WI38 (cell line): ENCODE results near the gene RHOA.

Source experiments
- H3K4me3 ChIP-seq: 2 replicates; pipeline ENCODE4 v1.5.1; 2011; ENCODE audit warnings: low read depth, mild to moderate bottlenecking, control low read depth, low read length
- CTCF ChIP-seq: IDR thresholded peaks from 2 replicates; pipeline ENCODE4 v1.5.1; 2012; ENCODE audit warnings: low read depth, mild to moderate bottlenecking, control low read depth, low read length

RHOA gene

DNA sequence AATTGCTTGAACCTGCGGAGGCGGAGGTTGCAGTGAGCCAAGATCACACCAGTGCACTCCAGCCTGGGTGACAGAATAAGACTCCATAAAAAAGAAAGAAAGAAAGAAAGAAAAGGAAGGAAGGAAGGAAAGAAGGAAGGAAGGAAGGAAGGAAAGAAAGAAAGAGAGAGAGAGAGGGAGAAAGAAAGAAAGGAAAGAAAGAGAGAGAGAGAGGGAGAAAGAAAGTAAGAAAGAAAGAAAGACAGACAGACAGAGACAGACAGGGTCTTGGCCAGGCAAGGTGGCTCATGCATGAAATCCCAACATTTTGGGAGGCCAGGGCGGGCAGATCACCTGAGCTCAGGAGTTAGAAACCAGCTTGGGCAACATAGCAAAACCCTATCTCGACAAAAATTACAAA, 41.8 kb upstream of the RHOA start:
- H3K4me3 ChIP-seq = no peak overlapping the region
- no peak for TF ChIP-seq CTCF

GRCh38 chr3:49445391-49445790, 33.6 kb upstream of the RHOA start:
- TF ChIP-seq CTCF = no peak
- no peak overlapping the region for H3K4me3 ChIP-seq

- TF ChIP-seq CTCF = no peak
- H3K4me3 ChIP-seq = no peak overlapping the region
These were observed 23.0 kb upstream of the RHOA start for GRCh38 chr3:49434731-49435130.

DNA sequence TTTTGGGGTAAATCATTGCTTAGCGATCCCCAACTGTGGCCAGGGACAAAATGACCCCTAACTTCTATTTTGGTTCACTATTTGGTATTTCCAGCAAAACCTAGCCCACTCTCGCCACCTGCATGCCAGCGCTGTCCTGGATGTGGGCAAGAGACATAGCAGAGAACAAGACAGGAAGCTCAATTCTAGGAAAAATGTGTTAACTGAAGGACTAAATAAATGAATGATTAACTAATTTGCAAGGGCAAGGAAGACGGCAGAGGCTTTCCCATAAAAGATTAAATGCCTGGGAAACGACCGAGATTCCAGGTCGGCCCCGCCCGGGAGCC, 16.9 kb upstream of the RHOA start:
- peak overlapping the region; percentile 67 for H3K4me3 ChIP-seq
- TF ChIP-seq CTCF = no peak

DNA sequence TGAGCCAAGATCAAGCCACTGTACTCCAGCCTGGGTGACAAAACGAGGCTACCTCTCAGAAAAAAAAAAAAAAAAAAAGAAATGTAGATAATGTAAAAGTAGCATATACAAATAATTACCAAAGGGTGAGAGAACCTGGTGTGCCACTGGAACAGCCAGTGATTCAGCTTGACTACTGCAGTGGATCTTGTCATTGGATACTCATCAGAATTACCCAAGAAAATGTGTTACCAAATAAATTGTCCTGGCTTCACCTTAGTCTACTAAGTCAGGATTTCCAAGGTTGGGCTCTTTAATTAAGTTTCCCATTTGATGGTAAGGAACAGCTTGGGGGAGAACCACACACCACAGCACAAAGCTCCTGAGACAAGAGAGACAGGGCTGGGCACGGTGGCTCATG, 15.8 kb upstream of the RHOA start:
- no peak for TF ChIP-seq CTCF
- no peak overlapping the region for H3K4me3 ChIP-seq

DNA sequence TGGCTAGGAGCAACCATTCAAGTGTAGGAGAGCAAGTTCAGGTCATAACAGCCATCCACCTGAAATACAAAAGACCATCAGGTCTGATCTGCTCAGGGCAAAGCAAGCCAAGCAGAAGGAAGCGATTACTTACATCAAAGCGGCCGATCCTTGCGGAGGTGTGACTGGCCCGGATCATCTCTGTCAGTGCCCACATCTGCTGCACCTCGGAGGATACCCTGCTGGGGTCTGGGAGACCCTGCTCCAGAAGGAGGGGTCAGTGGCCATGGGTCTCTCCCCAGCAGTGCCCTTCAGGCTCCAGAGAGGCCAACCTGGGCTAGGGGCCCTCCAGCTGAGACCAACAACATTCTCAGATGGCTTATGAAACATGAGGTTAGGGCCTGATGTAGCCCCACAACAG, 13.0 kb upstream of the RHOA start:
- no peak for TF ChIP-seq CTCF
- H3K4me3 ChIP-seq = no peak overlapping the region

DNA sequence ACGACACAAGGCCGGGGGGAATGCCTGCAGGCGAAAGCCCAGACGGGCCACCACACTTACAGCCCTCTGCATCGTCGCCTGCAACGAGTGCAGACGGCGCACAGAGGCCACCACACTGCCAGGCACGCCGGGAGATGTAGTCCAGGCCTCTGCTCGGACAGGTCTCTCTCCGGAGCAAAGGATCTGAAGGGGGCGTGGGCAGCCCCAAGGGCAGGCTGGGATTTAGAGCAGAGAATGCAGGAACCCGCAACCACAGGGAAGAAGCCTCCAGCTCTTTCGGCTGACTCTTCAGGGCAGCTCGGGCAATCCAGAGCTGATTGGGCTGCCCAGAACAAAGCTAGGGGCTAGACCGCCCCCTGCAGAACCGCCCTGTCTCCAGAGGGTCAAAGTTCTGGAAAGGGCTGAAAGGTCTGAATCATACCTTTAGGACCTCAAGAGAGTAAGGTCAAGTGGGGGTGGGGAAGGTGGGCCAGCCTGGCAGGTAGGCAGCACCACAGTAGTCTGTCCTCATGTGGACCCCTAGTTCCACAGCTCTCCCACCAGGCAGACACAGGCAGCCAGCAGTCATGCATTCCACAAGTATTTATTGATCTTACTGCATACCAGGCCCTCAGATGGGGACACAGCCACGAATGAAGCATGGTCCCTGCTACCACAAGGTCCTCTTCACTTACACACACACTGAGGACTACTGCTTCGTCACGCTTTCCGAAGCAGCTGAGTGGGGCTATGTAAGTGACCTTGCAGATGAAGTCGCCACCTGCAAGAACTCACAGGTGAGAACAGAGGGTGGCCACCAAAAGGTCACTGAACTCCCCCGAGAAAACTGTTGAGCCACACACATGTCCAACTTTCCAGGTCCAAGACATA, 10.8 kb upstream of the RHOA start, which contains the start of gene AMT:
AMT (minus strand) TSS at position 95 of the 870 bp plus-strand sequence; CDS start at position 72, 23 bp downstream.
- TF ChIP-seq CTCF = no peak
- H3K4me3 ChIP-seq = no peak within 1 kb of the TSS
